RWPE2 (cell line): Measurements from ENCODE around the gene KIAA1328.

Source experiments
- ATAC-seq: fragments of 200-7000 bp; cut with Tn5 transposase; 3 replicates; pipeline ENCODE4 v1.9.1; 2021; ENCODE audit warnings: low read depth
- DNase-seq: peaks from one replicate; pipeline ENCODE4 v3.0.0-alpha.2; 2020; ENCODE audit warnings: low spot score
- H3K27ac ChIP-seq: fragments of 450-650 bp; 2 replicates; pipeline ENCODE4 v1.5.1; 2017; ENCODE audit warnings: mild to moderate bottlenecking; ENCODE audit not compliant: poor library complexity, severe bottlenecking
- H3K27me3 ChIP-seq: fragments of 250-450 bp; sonication (Bioruptor Pico); 2 replicates; pipeline ENCODE4 v1.5.1; 2021; ENCODE audit warnings: mild to moderate bottlenecking, moderate library complexity; ENCODE audit not compliant: insufficient read depth, poor library complexity, severe bottlenecking
- H3K36me3 ChIP-seq: fragments of 250-450 bp; sonication (Bioruptor Pico); 2 replicates; pipeline ENCODE4 v1.5.1; 2020; ENCODE audit warnings: low read depth, mild to moderate bottlenecking, moderate library complexity
- H3K4me1 ChIP-seq: fragments of 250-450 bp; sonication (Bioruptor Pico); 2 replicates; pipeline ENCODE4 v1.5.1; 2021; ENCODE audit warnings: mild to moderate bottlenecking, moderate library complexity; ENCODE audit not compliant: insufficient read depth, poor library complexity, severe bottlenecking
- H3K4me3 ChIP-seq: fragments of 250-450 bp; sonication (Bioruptor Pico); 2 replicates; pipeline ENCODE4 v1.5.1; 2021; ENCODE audit warnings: mild to moderate bottlenecking, moderate library complexity; ENCODE audit not compliant: severe bottlenecking
- H3K9me3 ChIP-seq: fragments of 250-450 bp; sonication (Bioruptor Pico); 2 replicates; pipeline ENCODE4 v1.5.1; 2021; ENCODE audit warnings: mild to moderate bottlenecking, moderate library complexity; ENCODE audit not compliant: severe bottlenecking
- TF ChIP-seq, protein P1 (sequence below): fragments of 450-650 bp; IDR thresholded peaks from one replicate; pipeline ENCODE4 v1.5.1; 2017; ENCODE audit warnings: mild to moderate bottlenecking, moderate library complexity; ENCODE audit not compliant: poor library complexity, severe bottlenecking

Gene KIAA1328

DNA sequence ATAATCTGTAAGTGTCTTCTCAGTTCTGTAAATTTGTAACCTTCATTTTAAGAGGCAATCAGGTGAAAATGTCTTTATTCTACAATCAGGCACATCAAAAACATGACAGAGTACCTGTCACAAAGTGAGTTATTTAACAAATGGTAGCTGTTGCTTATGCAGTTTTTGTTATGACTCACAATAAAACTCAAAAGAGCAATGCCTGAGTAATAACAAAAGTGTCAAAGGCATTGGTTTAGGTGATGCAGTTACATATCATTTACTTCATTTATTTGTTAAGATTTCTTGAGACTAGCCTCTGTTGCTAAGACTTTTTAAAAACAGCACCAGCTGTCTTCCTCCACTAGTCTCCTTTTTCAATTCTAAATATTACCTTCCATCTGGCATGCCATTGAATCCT lies 177.8 kb downstream of the KIAA1328 start:
- ATAC-seq (no peak), DNase-seq (no peak)
- no peak overlapping the region for H3K27ac ChIP-seq
- H3K4me3 ChIP-seq, result no peak overlapping the region
- H3K27me3 ChIP-seq, result no peaks in the 10 kb centered on the region
- TF ChIP-seq, protein P1, sequence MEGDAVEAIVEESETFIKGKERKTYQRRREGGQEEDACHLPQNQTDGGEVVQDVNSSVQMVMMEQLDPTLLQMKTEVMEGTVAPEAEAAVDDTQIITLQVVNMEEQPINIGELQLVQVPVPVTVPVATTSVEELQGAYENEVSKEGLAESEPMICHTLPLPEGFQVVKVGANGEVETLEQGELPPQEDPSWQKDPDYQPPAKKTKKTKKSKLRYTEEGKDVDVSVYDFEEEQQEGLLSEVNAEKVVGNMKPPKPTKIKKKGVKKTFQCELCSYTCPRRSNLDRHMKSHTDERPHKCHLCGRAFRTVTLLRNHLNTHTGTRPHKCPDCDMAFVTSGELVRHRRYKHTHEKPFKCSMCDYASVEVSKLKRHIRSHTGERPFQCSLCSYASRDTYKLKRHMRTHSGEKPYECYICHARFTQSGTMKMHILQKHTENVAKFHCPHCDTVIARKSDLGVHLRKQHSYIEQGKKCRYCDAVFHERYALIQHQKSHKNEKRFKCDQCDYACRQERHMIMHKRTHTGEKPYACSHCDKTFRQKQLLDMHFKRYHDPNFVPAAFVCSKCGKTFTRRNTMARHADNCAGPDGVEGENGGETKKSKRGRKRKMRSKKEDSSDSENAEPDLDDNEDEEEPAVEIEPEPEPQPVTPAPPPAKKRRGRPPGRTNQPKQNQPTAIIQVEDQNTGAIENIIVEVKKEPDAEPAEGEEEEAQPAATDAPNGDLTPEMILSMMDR, result no peak
- H3K4me1 ChIP-seq, result no peaks in the 10 kb centered on the region
- no peaks in the 10 kb centered on the region for H3K9me3 ChIP-seq
- H3K36me3 ChIP-seq, result no peaks in the 10 kb centered on the region

DNA sequence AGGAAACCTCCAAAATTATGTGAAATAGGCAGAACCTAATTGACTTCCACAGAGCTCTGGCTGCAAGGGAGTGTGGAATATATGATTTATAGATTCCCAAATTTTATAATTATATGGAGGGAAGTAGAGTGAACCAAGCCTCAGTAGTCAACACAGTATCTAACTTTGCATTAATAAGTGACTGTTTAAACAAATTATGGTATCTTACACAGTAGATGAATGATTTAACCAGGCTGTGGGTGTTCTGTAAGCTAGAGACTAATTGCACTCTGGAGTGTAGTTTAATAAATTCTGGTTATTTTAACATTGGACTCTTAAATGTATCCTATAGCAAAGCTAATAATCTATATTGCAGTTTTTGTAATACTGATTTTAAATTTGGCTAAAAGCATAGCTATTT lies 183.5 kb downstream of the KIAA1328 start:
- ATAC-seq, result no peak
- TF ChIP-seq, protein P1, result no peak
- Histone ChIP-seq H3K4me3 (no peak overlapping the region), H3K4me1 (no peaks in the 10 kb centered on the region), H3K9me3 (no peaks in the 10 kb centered on the region), H3K27ac (no peak overlapping the region), H3K27me3 (no peaks in the 10 kb centered on the region), H3K36me3 (no peaks in the 10 kb centered on the region)
- DNase-seq, result no peak

DNA sequence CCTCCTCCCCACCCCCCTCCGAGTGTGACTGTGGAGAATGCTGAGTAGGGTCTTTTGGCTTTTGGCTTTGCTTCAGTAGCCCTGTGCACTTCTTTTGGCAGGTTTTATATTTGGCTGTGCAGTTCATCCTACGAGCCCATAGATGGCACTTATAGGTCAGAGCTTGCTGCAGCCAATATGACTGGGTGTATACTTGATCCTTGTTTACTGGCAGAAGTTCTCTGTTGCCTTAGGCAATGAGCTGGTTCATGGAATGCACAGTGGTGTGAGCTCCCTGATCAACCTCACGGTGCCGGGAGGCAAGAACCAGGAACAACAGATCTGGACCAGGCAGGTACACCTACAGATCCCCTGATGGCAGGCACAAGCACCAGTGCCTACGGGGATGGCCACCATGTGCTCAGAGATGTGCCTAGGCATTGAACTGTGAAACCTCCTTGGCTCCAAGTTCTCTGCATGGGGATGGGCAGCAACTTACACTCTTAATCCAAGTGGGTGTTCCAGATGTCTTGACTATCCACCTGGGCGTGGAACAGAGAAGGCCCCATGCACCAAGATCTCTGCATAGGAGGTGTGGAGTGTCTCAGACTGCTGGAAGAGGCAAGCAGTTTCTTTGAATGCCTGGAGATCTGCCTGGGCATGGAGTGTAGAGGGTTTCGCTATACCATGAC lies 190.4 kb downstream of the KIAA1328 start:
- no peak overlapping the region for H3K4me3 ChIP-seq
- no peaks in the 10 kb centered on the region for H3K9me3 ChIP-seq
- no peak overlapping the region for H3K27ac ChIP-seq
- H3K36me3 ChIP-seq, result no peaks in the 10 kb centered on the region
- ATAC-seq, result peak; percentile 50; the same call in 2 of the 3 replicates
- no peak for DNase-seq
- no peaks in the 10 kb centered on the region for H3K4me1 ChIP-seq
- TF ChIP-seq, protein P1, result peak; percentile 39
- H3K27me3 ChIP-seq, result no peaks in the 10 kb centered on the region

DNA sequence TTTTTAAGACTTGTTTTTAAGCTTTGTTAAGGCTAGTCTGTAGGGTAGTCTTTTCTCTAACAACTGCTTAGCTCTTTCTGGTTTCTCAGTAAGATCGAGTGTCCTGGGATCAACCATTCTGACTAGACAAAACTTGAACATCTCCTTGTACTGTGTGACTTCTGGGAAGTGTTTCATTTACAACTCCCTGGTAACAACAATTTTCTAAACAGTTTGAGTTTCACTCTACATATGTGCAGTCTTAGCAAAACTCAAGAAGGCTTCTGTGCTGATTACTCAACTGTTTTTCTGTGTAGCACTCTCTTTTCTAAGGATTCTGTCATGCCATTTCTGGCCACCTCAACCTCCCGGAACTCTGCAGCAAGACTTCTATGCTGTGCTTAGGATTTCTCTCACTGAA lies 204.5 kb downstream of the KIAA1328 start:
- H3K27ac ChIP-seq, result no peak overlapping the region
- H3K9me3 ChIP-seq, result no peaks in the 10 kb centered on the region
- no peaks in the 10 kb centered on the region for H3K4me1 ChIP-seq
- no peaks in the 10 kb centered on the region for H3K36me3 ChIP-seq
- ATAC-seq, result no peak
- H3K4me3 ChIP-seq, result no peak overlapping the region
- H3K27me3 ChIP-seq, result no peaks in the 10 kb centered on the region
- no peak for DNase-seq
- TF ChIP-seq, protein P1, result no peak

DNA sequence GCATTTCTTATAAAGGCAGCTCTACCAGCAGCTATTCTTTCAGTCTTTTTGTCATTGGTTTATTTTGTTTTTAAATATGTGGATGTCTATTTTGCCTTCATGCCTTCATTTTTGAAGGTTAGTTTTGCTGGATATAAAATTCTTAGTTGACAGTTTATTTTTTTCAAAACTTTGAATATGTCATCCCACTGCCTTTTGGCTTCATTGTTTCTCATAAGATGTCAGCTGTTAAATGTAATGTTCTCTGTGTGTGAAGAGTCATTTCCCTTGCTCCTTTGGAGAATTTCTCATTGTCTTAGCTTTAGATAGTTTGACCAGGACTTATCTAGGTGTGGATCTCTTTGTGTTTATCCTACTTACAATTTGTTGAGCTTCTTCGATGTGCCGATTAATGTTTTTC lies 213.5 kb downstream of the KIAA1328 start:
- TF ChIP-seq, protein P1, result no peak
- no peak overlapping the region for H3K27ac ChIP-seq
- H3K27me3 ChIP-seq, result no peaks in the 10 kb centered on the region
- H3K4me1 ChIP-seq, result no peaks in the 10 kb centered on the region
- H3K36me3 ChIP-seq, result no peaks in the 10 kb centered on the region
- H3K9me3 ChIP-seq, result no peaks in the 10 kb centered on the region
- H3K4me3 ChIP-seq, result no peak overlapping the region
- DNase-seq, result no peak
- ATAC-seq, result no peak
